CD8-positive, alpha-beta memory T cell (primary cell): ENCODE measurements around the gene ZNF865. TPM values are rescaled to one million over a fixed set of nuclear protein-coding genes. Genes with fewer than 3 reads are reported as not detected.

Experiments
- CTCF ChIA-PET: fragments of 350-600 bp; sonication (Branson Sonifier 250); formaldehyde crosslinking; loops from one replicate; lab custom pipeline; 2021; ENCODE audit warnings: antibody characterized with exemption; lab: Charles Lee
- POLR2A ChIA-PET: fragments of 350-600 bp; sonication (Branson Sonifier 250); formaldehyde crosslinking; loops from one replicate; lab custom pipeline; 2021; ENCODE audit warnings: antibody characterized with exemption; lab: Charles Lee
- DNase-seq, 5 donors: peaks; one replicate each; pipeline versions ENCODE4 v3.0.0 to v3.0.0-alpha.2; 2020 to 2022; ENCODE audit warnings: mixed read lengths in 1 of 5
- H3K27ac ChIP-seq: one replicate; pipeline ENCODE4 v1.7.0; 2013; ENCODE audit warnings: low read depth, mild to moderate bottlenecking, low read length, moderate library complexity
- H3K27me3 ChIP-seq: 2 replicates; pipeline ENCODE4 v1.7.0; 2013; ENCODE audit warnings: low read length, mild to moderate bottlenecking; ENCODE audit not compliant: insufficient read depth, poor library complexity, severe bottlenecking
- H3K36me3 ChIP-seq: 2 replicates; pipeline ENCODE4 v1.7.0; 2013; ENCODE audit warnings: mild to moderate bottlenecking, low read length, moderate library complexity; ENCODE audit not compliant: insufficient read depth
- H3K4me1 ChIP-seq: 2 replicates; pipeline ENCODE4 v1.7.0; 2013; ENCODE audit warnings: mild to moderate bottlenecking, low read length, moderate library complexity; ENCODE audit not compliant: insufficient read depth
- H3K4me3 ChIP-seq: 2 replicates; pipeline ENCODE4 v1.7.0; 2013; ENCODE audit warnings: mild to moderate bottlenecking, low read length
- H3K9me3 ChIP-seq: 2 replicates; pipeline ENCODE4 v1.7.0; 2013; ENCODE audit warnings: mild to moderate bottlenecking, low read length
- H3K27ac Mint-ChIP-seq, 8 donors: one replicate each; pipeline ENCODE4 v1.8.0; 2020 to 2021; ENCODE audit warnings: mixed read lengths in 8 of 8, mild to moderate bottlenecking in 6 of 8, inconsistent platforms in 3 of 8, moderate library complexity in 3 of 8
- H3K27me3 Mint-ChIP-seq, 2 donors: one replicate each; pipeline ENCODE4 v1.8.0; 2020 to 2021; ENCODE audit warnings: mixed read lengths in 2 of 2, mild to moderate bottlenecking in 1 of 2, moderate library complexity in 1 of 2
- H3K36me3 Mint-ChIP-seq, 3 donors: one replicate each; pipeline ENCODE4 v1.8.0; 2020 to 2021; ENCODE audit warnings: mixed read lengths in 3 of 3, inconsistent platforms in 1 of 3, mild to moderate bottlenecking in 1 of 3
- H3K4me1 Mint-ChIP-seq, 3 donors: one replicate each; pipeline ENCODE4 v1.8.0; 2020 to 2021; ENCODE audit warnings: mixed read lengths in 3 of 3, inconsistent platforms in 1 of 3, mild to moderate bottlenecking in 1 of 3
- H3K4me3 Mint-ChIP-seq, 7 donors: one replicate each; pipeline ENCODE4 v1.8.0; 2020 to 2021; ENCODE audit warnings: mixed read lengths in 7 of 7, mild to moderate bottlenecking in 6 of 7, moderate library complexity in 4 of 7, inconsistent platforms in 2 of 7
- H3K9me3 Mint-ChIP-seq, 5 donors: one replicate each; pipeline ENCODE4 v1.8.0; 2020 to 2022; ENCODE audit warnings: mixed read lengths in 5 of 5, mild to moderate bottlenecking in 3 of 5, moderate library complexity in 2 of 5, inconsistent platforms in 1 of 5
- polyA plus RNA-seq: library from polyadenylated mRNA; unstranded; fragments of 300-500 nt; fragmentation: Illumina TruSeq; gene quantifications from one replicate; pipeline ENCODE4 v1.2.3, GENCODE V29; 2021
- total RNA-seq, 2 experiments: library from RNA; stranded (reverse); gene quantifications; one replicate each; pipeline ENCODE4 v1.2.3, GENCODE V29; 2021

The ZNF865 gene
- total and polyA plus RNA-seq, 3 experiments from 2014 or later, result 0.21 to 15.3 (median 12.7) TPM

GRCh38 chr19:55640043-55640576 is 34.7 kb downstream of the ZNF865 start:
- Mint-ChIP-seq H3K9me3 (peaks cover 0 to 3% (median 0%) of the 10 kb centered on the region in 5 donors), H3K4me1 (peaks cover 62 to 80% (median 72%) of the 10 kb centered on the region in 3 donors), H3K27ac (peak overlapping the region; percentile 63 to 98 (median 83)), H3K4me3 (peak overlapping the region; percentile 69 to 86 (median 73)), H3K36me3 (peaks cover 3 to 34% (median 8%) of the 10 kb centered on the region in 3 donors), H3K27me3 (peaks cover 0 to 4% of the 10 kb centered on the region in 2 donors)
- Histone ChIP-seq H3K4me3 (peak overlapping the region; percentile 41), H3K27ac (peak overlapping the region; percentile 69), H3K4me1 (peaks cover 53% of the 10 kb centered on the region), H3K9me3 (no peaks in the 10 kb centered on the region), H3K27me3 (no peaks in the 10 kb centered on the region), H3K36me3 (no peaks in the 10 kb centered on the region)
- DNase-seq, result peak; percentile 55 to 82 (median 69)
- CTCF ChIA-PET, result interaction anchor here (0.8 to 2.3 kb wide), 5 partner anchors 9 to 136 kb away, joined by 4 to 11 read pairs (median 4); partner anchors contain the start of genes ZNF784 and ZNF865
- POLR2A ChIA-PET, result interaction anchor here (1.7 to 1.9 kb wide), 2 partner anchors 14 to 35 kb away, joined by 4 to 10 read pairs; partner anchors contain the start of gene U2AF2

- H3K36me3 ChIP-seq, result peaks cover 4% of the 10 kb centered on the region
- peaks cover 49% of the 10 kb centered on the region for H3K4me1 ChIP-seq
- POLR2A ChIA-PET, result interaction anchor here (1.9 to 2.2 kb wide), 2 partner anchors 14 to 16 kb away, joined by 10 to 11 read pairs; partner anchors contain the start of genes U2AF2 and ZNF784
- H3K27me3 ChIP-seq, result no peaks in the 10 kb centered on the region
- CTCF ChIA-PET, result interaction anchor here (1.0 to 2.3 kb wide), 2 partner anchors 9 to 137 kb away, joined by 4 to 9 read pairs; no protein-coding TSS in a partner anchor
- H3K9me3 Mint-ChIP-seq, result peaks cover 0 to 3% (median 0%) of the 10 kb centered on the region in 5 donors
- peak within 1 kb of the TSS; percentile 95 for H3K4me3 ChIP-seq
- H3K4me3 Mint-ChIP-seq, result peak within 1 kb of the TSS; percentile 84 to 97 (median 92)
- H3K27ac ChIP-seq, result peak within 1 kb of the TSS; percentile 69
- DNase-seq, result peak in 4 of 5 donors; percentile 41 to 69 (median 52)
- H3K9me3 ChIP-seq, result no peaks in the 10 kb centered on the region
- peaks cover 3 to 34% (median 8%) of the 10 kb centered on the region in 3 donors for H3K36me3 Mint-ChIP-seq
- peaks cover 0 to 3% of the 10 kb centered on the region in 2 donors for H3K27me3 Mint-ChIP-seq
- peaks cover 58 to 79% (median 71%) of the 10 kb centered on the region in 3 donors for H3K4me1 Mint-ChIP-seq
- peak within 1 kb of the TSS; percentile 84 to 98 (median 92) for H3K27ac Mint-ChIP-seq
Measured at GRCh38 chr19:55640577-55641425, 35.4 kb downstream of the ZNF865 start, which contains the start of gene ZNF580. Gene ZNF580, plus strand, starts transcription at chr19:55641002. Its CDS starts 1,507 bp downstream, at chr19:55642509.

GRCh38 chr19:55641426-55642152 is 36.1 kb downstream of the ZNF865 start:
- H3K36me3 ChIP-seq, result peaks cover 4% of the 10 kb centered on the region
- H3K4me3 Mint-ChIP-seq, result peak overlapping the region; percentile 84 to 97 (median 92)
- H3K27me3 ChIP-seq, result no peaks in the 10 kb centered on the region
- peak in 3 of 5 donors; percentile 36 to 56 (median 39) for DNase-seq
- peak overlapping the region; percentile 84 to 97 (median 90) for H3K27ac Mint-ChIP-seq
- ChIA-PET POLR2A (interaction anchor here (0.7 to 2.6 kb wide), 5 partner anchors 13 to 42 kb away, joined by 4 to 23 read pairs (median 10); partner anchors contain the start of genes FIZ1, U2AF2 and ZNF784), CTCF (interaction anchor here (1.7 to 1.9 kb wide), 2 partner anchors 10 to 11 kb away, joined by 9 to 14 read pairs; no protein-coding TSS in a partner anchor)
- peaks cover 0 to 3% (median 0%) of the 10 kb centered on the region in 5 donors for H3K9me3 Mint-ChIP-seq
- peaks cover 50 to 71% (median 63%) of the 10 kb centered on the region in 3 donors for H3K4me1 Mint-ChIP-seq
- peak overlapping the region; percentile 69 for H3K27ac ChIP-seq
- peaks cover 3 to 27% (median 6%) of the 10 kb centered on the region in 3 donors for H3K36me3 Mint-ChIP-seq
- H3K4me3 ChIP-seq, result peak overlapping the region; percentile 95
- H3K9me3 ChIP-seq, result no peaks in the 10 kb centered on the region
- H3K4me1 ChIP-seq, result peaks cover 41% of the 10 kb centered on the region
- H3K27me3 Mint-ChIP-seq, result no peaks in the 10 kb centered on the region

GRCh38 chr19:55642153-55643002 is 36.9 kb downstream of the ZNF865 start:
- Mint-ChIP-seq H3K27me3 (no peaks in the 10 kb centered on the region), H3K9me3 (peaks cover 0 to 3% (median 0%) of the 10 kb centered on the region in 5 donors), H3K4me1 (peaks cover 47 to 68% (median 61%) of the 10 kb centered on the region in 3 donors), H3K27ac (peak overlapping the region; percentile 85 to 98 (median 96)), H3K36me3 (peaks cover 3 to 26% (median 6%) of the 10 kb centered on the region in 3 donors), H3K4me3 (peak overlapping the region; percentile 84 to 98 (median 95))
- no peaks in the 10 kb centered on the region for H3K9me3 ChIP-seq
- H3K4me1 ChIP-seq, result peaks cover 35% of the 10 kb centered on the region
- peak in 1 of 5 donors; percentile 48 for DNase-seq
- peak overlapping the region; percentile 72 for H3K27ac ChIP-seq
- ChIA-PET POLR2A (interaction anchor here (0.7 to 2.6 kb wide), 6 partner anchors 11 to 43 kb away, joined by 3 to 23 read pairs (median 4); partner anchors contain the start of genes FIZ1, U2AF2 and ZNF784), CTCF (interaction anchor here (0.7 to 1.9 kb wide), 4 partner anchors 10 to 22 kb away, joined by 3 to 14 read pairs (median 6); partner anchors contain the start of gene U2AF2)
- no peaks in the 10 kb centered on the region for H3K27me3 ChIP-seq
- H3K36me3 ChIP-seq, result peaks cover 4% of the 10 kb centered on the region
- peak overlapping the region; percentile 95 for H3K4me3 ChIP-seq

GRCh38 chr19:55643003-55643886 is 37.8 kb downstream of the ZNF865 start, which contains the start of gene ZNF581:
Gene ZNF581, plus strand, starts transcription at chr19:55643649. Its CDS starts 923 bp downstream, at chr19:55644572.
- peak within 1 kb of the TSS; percentile 84 to 98 (median 94) for H3K4me3 Mint-ChIP-seq
- H3K27ac Mint-ChIP-seq, result peak within 1 kb of the TSS; percentile 85 to 98 (median 96)
- peak within 1 kb of the TSS; percentile 95 for H3K4me3 ChIP-seq
- CTCF ChIA-PET, result interaction anchor here (0.7 to 1.9 kb wide), 5 partner anchors 10 to 23 kb away, joined by 3 to 14 read pairs (median 4); partner anchors contain the start of gene U2AF2
- peak; percentile 65 to 84 (median 72) for DNase-seq
- peaks cover 0 to 3% (median 0%) of the 10 kb centered on the region in 5 donors for H3K9me3 Mint-ChIP-seq
- H3K36me3 ChIP-seq, result peaks cover 4% of the 10 kb centered on the region
- no peaks in the 10 kb centered on the region for H3K27me3 ChIP-seq
- peak within 1 kb of the TSS; percentile 72 for H3K27ac ChIP-seq
- POLR2A ChIA-PET, result interaction anchor here (0.7 to 2.6 kb wide), 4 partner anchors 10 to 41 kb away, joined by 3 to 23 read pairs (median 8); partner anchors contain the start of genes U2AF2 and ZNF784
- peaks cover 3 to 20% (median 3%) of the 10 kb centered on the region in 3 donors for H3K36me3 Mint-ChIP-seq
- H3K4me1 Mint-ChIP-seq, result peaks cover 44 to 65% (median 58%) of the 10 kb centered on the region in 3 donors
- no peaks in the 10 kb centered on the region for H3K27me3 Mint-ChIP-seq
- peaks cover 33% of the 10 kb centered on the region for H3K4me1 ChIP-seq
- H3K9me3 ChIP-seq, result no peaks in the 10 kb centered on the region

GRCh38 chr19:55643887-55644176 is 38.4 kb downstream of the ZNF865 start:
- ChIA-PET CTCF (interaction anchor here (1.1 kb wide), 2 partner anchors 9 to 12 kb away, joined by 3 to 4 read pairs; no protein-coding TSS in a partner anchor), POLR2A (interaction anchor here (2.6 kb wide), 1 partner anchor 11 kb away, joined by 23 read pairs; the partner anchor contains the start of gene U2AF2)
- Histone ChIP-seq H3K27ac (peak overlapping the region; percentile 72), H3K4me1 (peaks cover 37% of the 10 kb centered on the region), H3K27me3 (no peaks in the 10 kb centered on the region), H3K4me3 (peak overlapping the region; percentile 71), H3K9me3 (no peaks in the 10 kb centered on the region), H3K36me3 (peaks cover 4% of the 10 kb centered on the region)
- Mint-ChIP-seq H3K27me3 (no peaks in the 10 kb centered on the region), H3K27ac (peak overlapping the region; percentile 81 to 95 (median 90)), H3K36me3 (peaks cover 3 to 18% (median 3%) of the 10 kb centered on the region in 3 donors), H3K9me3 (peaks cover 0 to 3% (median 0%) of the 10 kb centered on the region in 5 donors), H3K4me1 (peaks cover 44 to 65% (median 57%) of the 10 kb centered on the region in 3 donors), H3K4me3 (peak overlapping the region; percentile 84 to 98 (median 87))
- no peak for DNase-seq
